Measurements from ENCODE around the gene XIRP1. TPM values are rescaled to one million over a fixed set of nuclear protein-coding genes. Genes with fewer than 3 reads are reported as not detected.

The XIRP1 gene
- total RNA-seq, 4 donors from 2014 or later: 0.76 TPM; not detected in 3

DNA sequence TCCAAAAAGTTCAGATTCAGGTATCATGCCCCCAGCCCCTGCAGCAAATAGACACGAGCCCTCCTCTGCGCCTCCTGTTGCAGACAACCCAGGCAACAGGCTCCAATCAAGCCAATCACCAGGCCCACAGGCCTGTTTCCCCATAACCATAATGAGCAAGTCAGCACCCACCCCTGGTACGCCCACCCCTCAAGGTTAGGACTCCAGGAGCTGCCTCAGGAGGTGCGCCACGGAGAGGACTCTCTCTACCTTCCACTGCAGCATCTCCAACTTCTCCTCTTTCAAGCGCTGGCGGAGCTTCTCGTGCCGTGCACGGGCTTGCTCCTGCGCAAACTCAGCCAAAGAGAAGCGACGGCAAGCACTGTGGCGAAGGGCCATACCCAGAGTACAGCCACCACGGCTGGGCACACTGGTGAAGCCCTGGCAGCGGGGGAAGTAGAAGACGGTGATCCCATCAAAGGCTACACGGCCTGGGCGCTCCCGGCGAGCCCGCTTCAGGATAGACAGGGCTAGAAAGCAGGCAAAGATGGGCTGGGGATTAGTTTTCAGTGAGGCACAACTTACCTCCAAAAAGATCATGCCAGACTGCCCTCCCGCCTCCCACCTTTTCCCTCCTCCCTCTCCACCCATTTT lies 47.5 kb downstream of the XIRP1 start:
- H3K4me1 ChIP-seq: peaks cover 5 to 74% (median 48%) of the 10 kb centered on the region in 4 donors
- peak in 1 of 3 donors; percentile 47 for DNase-seq
- no peaks in the 10 kb centered on the region for H3K27me3 ChIP-seq
- no peaks in the 10 kb centered on the region for H3K9me3 ChIP-seq
- peaks cover 0 to 55% (median 0%) of the 10 kb centered on the region in 3 donors for H3K36me3 ChIP-seq
- no peak for TF ChIP-seq POLR2A (IDR thresholded peaks at IDR 0.05)
- TF ChIP-seq, protein P1, sequence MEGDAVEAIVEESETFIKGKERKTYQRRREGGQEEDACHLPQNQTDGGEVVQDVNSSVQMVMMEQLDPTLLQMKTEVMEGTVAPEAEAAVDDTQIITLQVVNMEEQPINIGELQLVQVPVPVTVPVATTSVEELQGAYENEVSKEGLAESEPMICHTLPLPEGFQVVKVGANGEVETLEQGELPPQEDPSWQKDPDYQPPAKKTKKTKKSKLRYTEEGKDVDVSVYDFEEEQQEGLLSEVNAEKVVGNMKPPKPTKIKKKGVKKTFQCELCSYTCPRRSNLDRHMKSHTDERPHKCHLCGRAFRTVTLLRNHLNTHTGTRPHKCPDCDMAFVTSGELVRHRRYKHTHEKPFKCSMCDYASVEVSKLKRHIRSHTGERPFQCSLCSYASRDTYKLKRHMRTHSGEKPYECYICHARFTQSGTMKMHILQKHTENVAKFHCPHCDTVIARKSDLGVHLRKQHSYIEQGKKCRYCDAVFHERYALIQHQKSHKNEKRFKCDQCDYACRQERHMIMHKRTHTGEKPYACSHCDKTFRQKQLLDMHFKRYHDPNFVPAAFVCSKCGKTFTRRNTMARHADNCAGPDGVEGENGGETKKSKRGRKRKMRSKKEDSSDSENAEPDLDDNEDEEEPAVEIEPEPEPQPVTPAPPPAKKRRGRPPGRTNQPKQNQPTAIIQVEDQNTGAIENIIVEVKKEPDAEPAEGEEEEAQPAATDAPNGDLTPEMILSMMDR (IDR thresholded peaks at IDR 0.05): no peak
- no peak overlapping the region for H3K27ac ChIP-seq
- no peak overlapping the region for H3K4me3 ChIP-seq

DNA sequence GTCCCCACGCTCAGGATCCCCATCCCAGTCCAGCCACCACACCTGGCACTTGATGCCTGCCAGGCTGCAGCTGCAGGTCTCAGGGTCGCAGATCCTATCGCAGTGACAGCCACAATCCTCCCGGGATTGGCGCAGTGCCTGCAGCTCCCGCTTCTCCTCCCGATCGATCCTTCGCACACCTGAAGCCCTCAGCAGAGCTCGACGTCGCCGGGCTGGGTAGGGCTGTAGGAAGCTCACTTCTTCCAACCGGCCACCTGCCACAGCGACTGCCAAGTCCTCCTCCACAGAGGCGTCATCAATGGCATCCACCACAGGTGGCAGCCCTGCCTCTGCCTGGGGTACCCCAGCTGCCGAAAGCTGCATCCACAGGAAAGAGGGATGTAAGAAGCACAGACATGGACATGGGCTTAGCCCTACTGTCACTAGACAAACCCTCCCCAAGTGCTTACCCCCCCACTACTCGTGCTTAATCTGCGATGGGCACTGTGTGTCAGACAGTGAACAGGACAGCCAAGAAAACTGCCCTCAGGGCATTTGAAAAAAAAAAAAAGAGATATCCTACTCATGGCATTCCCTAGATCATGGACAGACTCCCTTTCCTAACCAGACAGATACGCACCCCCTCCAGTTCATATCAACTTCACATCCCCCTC lies 48.2 kb downstream of the XIRP1 start:
- Histone ChIP-seq H3K36me3 (peaks cover 0 to 55% (median 0%) of the 10 kb centered on the region in 3 donors), H3K4me3 (no peak overlapping the region), H3K27me3 (no peaks in the 10 kb centered on the region), H3K27ac (no peak overlapping the region), H3K4me1 (peaks cover 5 to 67% (median 43%) of the 10 kb centered on the region in 4 donors), H3K9me3 (no peaks in the 10 kb centered on the region)
- TF ChIP-seq, protein P1 (IDR thresholded peaks at IDR 0.05): no peak
- no peak for TF ChIP-seq POLR2A (IDR thresholded peaks at IDR 0.05)
- peak in 2 of 3 donors; percentile 44 to 45 for DNase-seq

DNA sequence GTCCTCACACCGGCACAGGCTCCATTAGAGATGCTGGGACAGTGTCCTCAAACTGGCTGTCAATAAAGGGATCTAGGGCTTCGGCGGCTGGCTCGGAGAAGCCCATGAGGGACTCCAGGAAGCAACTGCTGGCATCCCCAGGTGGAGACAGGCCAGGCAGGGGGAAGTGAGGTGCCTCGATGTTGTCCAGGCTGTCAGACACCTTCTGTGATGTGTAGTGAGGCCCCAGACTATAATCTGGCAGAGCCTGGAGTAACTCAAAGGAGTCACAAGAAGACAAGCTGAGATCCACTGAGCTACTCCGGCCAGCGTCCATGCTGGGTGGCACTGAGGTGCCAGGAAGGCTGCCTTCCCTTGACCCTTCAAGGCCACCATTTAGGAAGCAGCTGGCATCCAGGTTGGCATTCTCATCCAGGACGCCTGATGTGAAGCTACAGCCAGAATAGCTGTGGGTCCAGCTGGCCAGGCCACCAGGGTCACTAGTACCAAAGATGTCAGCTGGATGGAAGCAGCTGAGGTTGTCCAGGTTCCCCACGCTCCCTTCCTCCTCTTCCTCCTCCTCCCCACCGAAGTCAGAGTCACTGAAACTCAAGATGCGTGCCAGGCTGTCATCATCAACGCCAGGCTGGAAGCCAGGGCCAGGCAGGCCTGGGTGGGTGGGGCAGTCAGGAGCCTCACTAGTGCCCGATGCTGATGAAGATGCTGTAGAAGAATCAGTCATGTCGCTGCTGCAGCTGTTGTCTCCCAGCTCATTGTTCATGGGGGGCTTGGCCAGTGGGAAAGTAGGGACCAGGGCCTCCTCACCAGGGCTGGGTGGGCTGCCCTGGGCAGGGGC lies 49.1 kb downstream of the XIRP1 start:
- Histone ChIP-seq H3K4me3 (no peak overlapping the region), H3K27me3 (no peaks in the 10 kb centered on the region), H3K27ac (peak overlapping the region in 2 of 4 donors; percentile 82 to 93), H3K36me3 (peaks cover 0 to 55% (median 0%) of the 10 kb centered on the region in 3 donors), H3K9me3 (no peaks in the 10 kb centered on the region), H3K4me1 (peaks cover 5 to 58% (median 34%) of the 10 kb centered on the region in 4 donors)
- TF ChIP-seq, protein P1 (IDR thresholded peaks at IDR 0.05): no peak
- TF ChIP-seq POLR2A (IDR thresholded peaks at IDR 0.05): no peak
- DNase-seq: peak in 2 of 3 donors; percentile 40 to 45

DNA sequence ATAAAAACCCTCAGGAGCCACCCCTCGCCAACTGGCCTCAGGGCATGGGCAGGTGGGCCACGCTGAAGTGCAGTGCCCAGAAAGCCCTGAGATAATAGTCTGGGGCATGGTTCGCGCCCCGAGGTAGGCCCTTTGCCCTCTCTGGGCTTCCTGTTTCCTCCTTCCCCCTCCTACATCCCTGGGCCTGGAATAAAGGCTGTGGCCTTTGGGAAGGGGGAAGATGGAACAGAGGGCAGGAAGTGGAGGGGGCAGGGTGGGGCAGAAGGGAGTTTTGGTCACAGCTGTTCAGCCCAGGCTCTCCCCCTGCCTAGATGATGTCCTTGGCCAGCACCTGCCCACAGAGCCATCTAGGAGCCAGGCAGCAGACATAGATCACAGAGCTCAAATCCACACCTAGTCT lies 50.3 kb downstream of the XIRP1 start:
- Histone ChIP-seq H3K27me3 (no peaks in the 10 kb centered on the region), H3K4me1 (peaks cover 5 to 46% (median 24%) of the 10 kb centered on the region in 4 donors), H3K4me3 (no peak overlapping the region), H3K36me3 (peaks cover 0 to 55% (median 0%) of the 10 kb centered on the region in 3 donors), H3K9me3 (no peaks in the 10 kb centered on the region), H3K27ac (peak overlapping the region; percentile 35 to 93 (median 76))
- TF ChIP-seq, protein P1 (IDR thresholded peaks at IDR 0.05): no peak
- TF ChIP-seq POLR2A (IDR thresholded peaks at IDR 0.05): peak in 1 of 2 donors; percentile 48
- DNase-seq: peak in 2 of 3 donors; percentile 80 to 86

DNA sequence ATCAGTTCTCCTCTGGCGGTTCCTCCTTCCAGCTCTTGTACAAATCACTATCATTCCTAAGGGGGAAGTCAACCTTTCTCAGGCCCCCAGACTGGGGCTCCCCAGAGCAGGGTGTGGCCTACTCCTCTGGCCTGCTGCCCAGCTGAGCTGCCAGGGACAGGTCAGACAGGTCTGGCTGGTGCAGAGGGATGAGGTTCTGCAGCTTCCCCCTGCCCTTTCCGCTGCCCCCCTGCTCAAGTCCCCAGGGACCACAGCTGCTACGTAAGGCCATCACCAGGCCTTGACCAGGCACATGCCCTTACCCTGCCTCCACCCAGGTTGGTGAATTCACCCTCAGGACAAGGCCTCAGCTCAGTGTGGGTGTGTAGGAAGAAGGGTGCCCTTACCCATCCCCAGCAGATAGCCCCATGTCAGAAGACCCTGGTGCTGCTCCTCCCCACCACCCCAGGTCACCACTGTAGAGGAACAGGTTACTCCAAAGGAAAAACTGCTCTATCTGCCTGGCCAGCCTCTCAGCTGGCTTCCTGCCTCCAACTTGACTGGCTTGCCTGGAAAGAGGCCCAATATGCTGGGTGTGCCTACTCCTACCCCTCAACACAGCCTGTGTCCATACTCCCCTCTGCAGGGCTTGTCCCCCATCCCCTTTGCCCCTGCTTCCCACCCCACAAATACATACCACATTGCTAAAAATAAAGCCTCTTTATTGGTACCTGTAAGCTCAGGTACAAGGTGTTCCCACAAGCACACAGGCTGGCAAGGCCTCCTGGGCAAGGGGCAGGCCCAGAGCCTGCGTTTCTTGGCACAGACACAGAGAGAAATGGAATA lies 51.0 kb downstream of the XIRP1 start:
- Histone ChIP-seq H3K36me3 (peaks cover 0 to 52% (median 0%) of the 10 kb centered on the region in 3 donors), H3K4me3 (no peak overlapping the region), H3K4me1 (peaks cover 2 to 39% (median 18%) of the 10 kb centered on the region in 4 donors), H3K9me3 (no peaks in the 10 kb centered on the region), H3K27ac (peak overlapping the region; percentile 35 to 93 (median 76)), H3K27me3 (no peaks in the 10 kb centered on the region)
- peak; percentile 28 to 83 (median 83) for DNase-seq
- TF ChIP-seq, protein P1 (IDR thresholded peaks at IDR 0.05): no peak
- peak in 1 of 2 donors; percentile 30 for TF ChIP-seq POLR2A (IDR thresholded peaks at IDR 0.05)

Data from Peyer's patch (tissue), 4 donors.